B cell (primary cell): ENCODE measurements around the gene ACY1. TPM values are rescaled to one million over a fixed set of nuclear protein-coding genes. Genes with fewer than 3 reads are reported as not detected.

ENCODE experiments used
- ATAC-seq: fragments of 200-7000 bp; cut with Tn5 transposase; one replicate; pipeline ENCODE4 v1.10.0; 2021; ENCODE audit warnings: low read depth, mild to moderate bottlenecking, moderate number of reproducible peaks, moderate library complexity
- CTCF ChIA-PET: fragments of 350-600 bp; sonication (Branson Sonifier 250); formaldehyde crosslinking; loops from one replicate; lab custom pipeline; 2021; ENCODE audit warnings: antibody characterized with exemption, inconsistent platforms; lab: Charles Lee
- POLR2A ChIA-PET: fragments of 350-600 bp; sonication (Branson Sonifier 250); formaldehyde crosslinking; loops from one replicate; lab custom pipeline; 2021; ENCODE audit warnings: antibody characterized with exemption; lab: Charles Lee
- DNase-seq: peaks from one replicate; pipeline ENCODE4 v3.0.0; 2013
- H2AFZ ChIP-seq: 2 replicates; pipeline ENCODE4 v1.6.1; 2012; ENCODE audit warnings: mild to moderate bottlenecking, low read depth, low read length; ENCODE audit not compliant: insufficient read depth, poor library complexity, severe bottlenecking
- H3K27ac ChIP-seq, 2 donors: 1 replicate in 1 of 2; 2 replicates in 1 of 2; pipeline ENCODE4 v1.5.1; 2012 to 2013; ENCODE audit warnings: low read length in 2 of 2, mild to moderate bottlenecking in 2 of 2, moderate library complexity in 1 of 2
- H3K27me3 ChIP-seq, 4 experiments: fragments of 200-600 bp in 1 of 4; sonication (generic) in 1 of 4; replicated peaks in 1 of 4; 1 replicate in 2 of 4; 2 replicates in 2 of 4; pipeline versions ENCODE4 v1.6.1 to v1.7.0; 2013 to 2016; ENCODE audit warnings: low read length in 3 of 4, mild to moderate bottlenecking in 2 of 4, mixed read lengths in 1 of 4, moderate library complexity in 1 of 4; ENCODE audit not compliant: insufficient read depth in 4 of 4, control insufficient read depth in 3 of 4; ENCODE audit errors: control extremely low read depth in 1 of 4
- H3K36me3 ChIP-seq, 2 experiments: replicated peaks in 1 of 2; 1 replicate in 1 of 2; 2 replicates in 1 of 2; pipeline versions ENCODE4 v1.6.1 to v1.7.1; 2013; ENCODE audit warnings: low read length in 1 of 2; ENCODE audit not compliant: insufficient read depth in 2 of 2, control insufficient read depth in 1 of 2; ENCODE audit errors: control extremely low read depth in 1 of 2, extremely low read depth in 1 of 2
- H3K4me1 ChIP-seq, 2 donors: fragments of 200-600 bp in 1 of 2; sonication (generic) in 1 of 2; 1 replicate in 1 of 2; 2 replicates in 1 of 2; pipeline versions ENCODE4 v1.5.1 to v1.6.1; 2013 to 2017; ENCODE audit warnings: low read length in 2 of 2; ENCODE audit not compliant: control insufficient read depth in 2 of 2, insufficient read depth in 2 of 2
- H3K4me2 ChIP-seq: replicated peaks from 2 replicates; pipeline ENCODE3; 2012; ENCODE audit warnings: mild to moderate bottlenecking, low read depth, low read length; ENCODE audit not compliant: poor library complexity, severe bottlenecking
- H3K4me3 ChIP-seq, 5 experiments: fragments of 200-600 bp in 1 of 5; sonication (generic) in 1 of 5; 1 replicate in 3 of 5; 2 replicates in 2 of 5; pipeline versions ENCODE4 v1.5.1 to v1.7.0; 2011 to 2016; ENCODE audit warnings: low read length in 4 of 5, mild to moderate bottlenecking in 4 of 5, low read depth in 2 of 5, control low read depth in 1 of 5, moderate library complexity in 1 of 5; ENCODE audit not compliant: insufficient read depth in 1 of 5; ENCODE audit errors: control extremely low read depth in 1 of 5, extremely low read depth in 1 of 5
- H3K79me2 ChIP-seq: fragments of 200-600 bp; sonication (generic); one replicate; pipeline ENCODE4 v1.6.0; 2016; ENCODE audit warnings: low read length; ENCODE audit not compliant: control insufficient read depth, insufficient read depth
- H3K9ac ChIP-seq: fragments of 200-600 bp; sonication (generic); 2 replicates; pipeline ENCODE4 v1.6.1; 2017; ENCODE audit warnings: mild to moderate bottlenecking, low read length, moderate library complexity
- H3K9me3 ChIP-seq, 3 donors: one replicate each; pipeline versions ENCODE4 v1.6.1 to v1.7.1; 2013; ENCODE audit warnings: low read length in 2 of 3; ENCODE audit not compliant: control insufficient read depth in 2 of 3, insufficient read depth in 1 of 3; ENCODE audit errors: control extremely low read depth in 1 of 3
- H4K20me1 ChIP-seq: 2 replicates; pipeline ENCODE4 v1.6.0; 2012; ENCODE audit warnings: mild to moderate bottlenecking, low read length; ENCODE audit not compliant: insufficient read depth, control insufficient read depth, poor library complexity, severe bottlenecking
- H3K27ac Mint-ChIP-seq: one replicate; pipeline ENCODE4 v1.8.0; 2021; ENCODE audit warnings: mixed read lengths
- H3K27me3 Mint-ChIP-seq: one replicate; pipeline ENCODE4 v1.8.0; 2021; ENCODE audit warnings: mixed read lengths
- H3K4me1 Mint-ChIP-seq: one replicate; pipeline ENCODE4 v1.8.0; 2021; ENCODE audit warnings: mixed read lengths
- H3K4me3 Mint-ChIP-seq: one replicate; pipeline ENCODE4 v1.8.0; 2021; ENCODE audit warnings: mixed read lengths
- H3K9me3 Mint-ChIP-seq: one replicate; pipeline ENCODE4 v1.8.0; 2022; ENCODE audit warnings: mixed read lengths; ENCODE audit not compliant: insufficient read depth
- EZH2 ChIP-seq: IDR thresholded peaks from 2 replicates; pipeline ENCODE4 v1.6.1; 2012; ENCODE audit warnings: borderline replicate concordance, low read depth, mild to moderate bottlenecking, moderate library complexity, low read length; ENCODE audit not compliant: insufficient read depth, poor library complexity, severe bottlenecking
- WGBS: methylation state at CpG from one replicate; pipeline ENCODE4 v1.1.5; 2013; ENCODE audit warnings: missing lambda C conversion rate; ENCODE audit not compliant: insufficient coverage; 5-methylcytosine and 5-hydroxymethylcytosine counted together
- intact Hi-C: fragments of 100-400 bp; cut with micrococcal nuclease; formaldehyde crosslinking; loops from one replicate; pipeline ENCODE4 v1.10.0; 2022
- polyA plus RNA-seq: library from polyadenylated mRNA; depleted of rRNA; stranded (reverse); fragments of >200 nt; gene quantifications from 2 replicates; pipeline ENCODE4 v1.2.3, GENCODE V29; 2012
- total RNA-seq, 2 donors: library from RNA; stranded (reverse); fragments of 120-200 nt in 1 of 2; gene quantifications; 1 replicate in 1 of 2; 2 replicates in 1 of 2; pipeline versions ENCODE4 v1.2.3 to v1.2.4, GENCODE V29; 2013 to 2022
- TF ChIP-seq, protein P1 (sequence below): fragments of 200-600 bp; IDR thresholded peaks from one replicate; pipeline ENCODE4 v1.8.0; 2022; ENCODE audit warnings: antibody characterized with exemption, mild to moderate bottlenecking

The ACY1 gene
- total and polyA plus RNA-seq, 2 donors (not counting 1 experiment from before 2014, with no cell fraction given) = 14.6 to 26.2 TPM

DNA sequence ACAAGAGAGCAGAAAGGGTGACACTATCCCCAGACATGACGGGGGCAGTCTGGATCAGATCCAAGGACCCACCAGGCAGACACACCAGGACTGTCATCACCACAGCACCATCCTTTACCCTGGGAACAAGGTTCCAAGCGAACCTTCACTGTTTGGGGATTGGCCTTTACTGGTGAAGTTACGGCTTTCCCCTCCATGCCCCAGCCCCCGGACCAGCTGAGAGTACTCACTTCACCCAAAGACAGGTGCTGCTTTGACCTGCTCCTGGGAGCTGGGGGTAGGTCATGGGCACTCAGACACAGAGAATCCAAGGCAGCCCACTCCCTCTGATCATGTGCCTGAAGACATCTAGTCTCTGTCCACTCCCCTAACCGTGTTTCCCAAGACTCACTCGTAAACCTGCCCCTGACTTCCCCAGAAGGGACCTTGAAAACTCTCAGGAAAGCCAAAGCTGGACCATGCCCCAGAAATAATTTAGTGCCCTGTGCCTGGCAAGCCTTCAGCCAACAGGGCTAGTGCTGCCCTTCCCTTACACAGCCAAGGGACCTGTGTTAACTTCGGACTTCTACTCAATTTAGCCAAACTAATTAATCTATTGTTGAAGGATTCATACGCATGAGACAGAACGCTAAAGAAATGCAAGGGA, 44.4 kb upstream of the ACY1 start:
- H3K27me3 Mint-ChIP-seq = no peaks in the 10 kb centered on the region
- ChIA-PET POLR2A (no interaction called here), CTCF (no interaction called here)
- Histone ChIP-seq H3K9me3 (no peaks in the 10 kb centered on the region), H4K20me1 (no peaks in the 10 kb centered on the region), H3K4me1 (peaks cover 22 to 26% of the 10 kb centered on the region in 2 donors), H3K4me3 (no peak overlapping the region), H3K79me2 (peaks cover 21% of the 10 kb centered on the region), H3K9ac (no peak overlapping the region), H3K4me2 (no peak overlapping the region), H2AFZ (no peak overlapping the region), H3K36me3 (peaks cover 2 to 57% of the 10 kb centered on the region in 2 experiments), H3K27me3 (no peaks in the 10 kb centered on the region), H3K27ac (no peak overlapping the region)
- no peak overlapping the region for H3K4me3 Mint-ChIP-seq
- H3K9me3 Mint-ChIP-seq = no peaks in the 10 kb centered on the region
- no peak overlapping the region for H3K27ac Mint-ChIP-seq
- TF ChIP-seq EZH2 = no peak
- TF ChIP-seq, protein P1, sequence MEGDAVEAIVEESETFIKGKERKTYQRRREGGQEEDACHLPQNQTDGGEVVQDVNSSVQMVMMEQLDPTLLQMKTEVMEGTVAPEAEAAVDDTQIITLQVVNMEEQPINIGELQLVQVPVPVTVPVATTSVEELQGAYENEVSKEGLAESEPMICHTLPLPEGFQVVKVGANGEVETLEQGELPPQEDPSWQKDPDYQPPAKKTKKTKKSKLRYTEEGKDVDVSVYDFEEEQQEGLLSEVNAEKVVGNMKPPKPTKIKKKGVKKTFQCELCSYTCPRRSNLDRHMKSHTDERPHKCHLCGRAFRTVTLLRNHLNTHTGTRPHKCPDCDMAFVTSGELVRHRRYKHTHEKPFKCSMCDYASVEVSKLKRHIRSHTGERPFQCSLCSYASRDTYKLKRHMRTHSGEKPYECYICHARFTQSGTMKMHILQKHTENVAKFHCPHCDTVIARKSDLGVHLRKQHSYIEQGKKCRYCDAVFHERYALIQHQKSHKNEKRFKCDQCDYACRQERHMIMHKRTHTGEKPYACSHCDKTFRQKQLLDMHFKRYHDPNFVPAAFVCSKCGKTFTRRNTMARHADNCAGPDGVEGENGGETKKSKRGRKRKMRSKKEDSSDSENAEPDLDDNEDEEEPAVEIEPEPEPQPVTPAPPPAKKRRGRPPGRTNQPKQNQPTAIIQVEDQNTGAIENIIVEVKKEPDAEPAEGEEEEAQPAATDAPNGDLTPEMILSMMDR = no peak
- intact Hi-C loops = no loop called here
- ATAC-seq (no peak), DNase-seq (no peak)
- WGBS = 100% methylated on average over 6 of the region's 9 CpGs
- H3K4me1 Mint-ChIP-seq = peaks cover 36% of the 10 kb centered on the region
